Glutamatergic neuron (in vitro differentiated cells): ENCODE data around the gene LRCH2. TPM values are rescaled to one million over a fixed set of nuclear protein-coding genes. Genes with fewer than 3 reads are reported as not detected.

Source experiments
- DNase-seq: peaks from one replicate; pipeline ENCODE4 v3.0.0; 2022
- H3K27ac Mint-ChIP-seq: one replicate; pipeline ENCODE4 v1.8.0; 2020; ENCODE audit warnings: mild to moderate bottlenecking, mixed read lengths, inconsistent platforms; ENCODE audit not compliant: unreplicated experiment
- H3K27me3 Mint-ChIP-seq: one replicate; pipeline ENCODE4 v1.8.0; 2020; ENCODE audit warnings: mild to moderate bottlenecking, moderate library complexity, mixed read lengths, inconsistent platforms; ENCODE audit not compliant: unreplicated experiment
- H3K36me3 Mint-ChIP-seq: one replicate; pipeline ENCODE4 v1.8.0; 2020; ENCODE audit warnings: mild to moderate bottlenecking, mixed read lengths, inconsistent platforms; ENCODE audit not compliant: unreplicated experiment
- H3K4me1 Mint-ChIP-seq: one replicate; pipeline ENCODE4 v1.8.0; 2020; ENCODE audit warnings: mild to moderate bottlenecking, low read depth, mixed read lengths, inconsistent platforms; ENCODE audit not compliant: unreplicated experiment
- H3K4me3 Mint-ChIP-seq: one replicate; pipeline ENCODE4 v1.8.0; 2020; ENCODE audit warnings: mild to moderate bottlenecking, mixed read lengths, inconsistent platforms; ENCODE audit not compliant: unreplicated experiment
- H3K9me3 Mint-ChIP-seq: one replicate; pipeline ENCODE4 v1.8.0; 2020; ENCODE audit warnings: mild to moderate bottlenecking, moderate library complexity, mixed read lengths, inconsistent platforms; ENCODE audit not compliant: unreplicated experiment
- CTCF ChIP-seq: fragments of 200-600 bp; sonication (generic); IDR thresholded peaks from one replicate; pipeline ENCODE4 v1.5.0; 2021; ENCODE audit not compliant: partially characterized antibody, unreplicated experiment
- long read RNA-seq: library from polyadenylated mRNA; unstranded; transcript quantifications from one replicate; pipeline ENCODE4 v2.0.0, GENCODE V29; 2020; ENCODE audit not compliant: unreplicated experiment
- total RNA-seq: library from RNA; stranded (reverse); fragmentation: NEBNext Ultra II Directional; extraction: Animal tissue kit (Norgen Biotek cat#: 25700); gene quantifications from one replicate; pipeline ENCODE4 v1.2.1, GENCODE V29; 2021; ENCODE audit not compliant: unreplicated experiment

Gene LRCH2
- total RNA-seq = 24.2 TPM
- long read RNA-seq = 0 reads

GRCh38 chrX:115233497-115234455 lies at the start of gene LRCH2:
Gene LRCH2 (minus strand): TSS chrX:115234096. CDS start chrX:115234041, 55 bp downstream.
- peak; percentile 49 for DNase-seq
- peaks cover 14% of the 10 kb centered on the region for H3K4me1 Mint-ChIP-seq
- no peak for TF ChIP-seq CTCF
- H3K27me3 Mint-ChIP-seq = no peaks in the 10 kb centered on the region
- H3K36me3 Mint-ChIP-seq = no peaks in the 10 kb centered on the region
- H3K4me3 Mint-ChIP-seq = peak within 1 kb of the TSS; percentile 96
- peak within 1 kb of the TSS; percentile 90 for H3K27ac Mint-ChIP-seq
- H3K9me3 Mint-ChIP-seq = no peaks in the 10 kb centered on the region

GRCh38 chrX:115269051-115269683 lies 35.3 kb upstream of the LRCH2 start:
- Mint-ChIP-seq H3K4me3 (no peak overlapping the region), H3K27me3 (no peaks in the 10 kb centered on the region), H3K9me3 (no peaks in the 10 kb centered on the region), H3K27ac (no peak overlapping the region), H3K4me1 (peaks cover 2% of the 10 kb centered on the region), H3K36me3 (no peaks in the 10 kb centered on the region)
- no peak for DNase-seq
- no peak for TF ChIP-seq CTCF

- H3K27ac Mint-ChIP-seq = no peak overlapping the region
- TF ChIP-seq CTCF = peak; percentile 53
- no peak for DNase-seq
- no peaks in the 10 kb centered on the region for H3K36me3 Mint-ChIP-seq
- no peaks in the 10 kb centered on the region for H3K27me3 Mint-ChIP-seq
- peaks cover 2% of the 10 kb centered on the region for H3K4me1 Mint-ChIP-seq
- no peak overlapping the region for H3K4me3 Mint-ChIP-seq
- H3K9me3 Mint-ChIP-seq = no peaks in the 10 kb centered on the region
Observed at GRCh38 chrX:115268421-115268820, 34.5 kb upstream of the LRCH2 start.

- DNase-seq = no peak
- Mint-ChIP-seq H3K4me1 (no peaks in the 10 kb centered on the region), H3K9me3 (no peaks in the 10 kb centered on the region), H3K4me3 (no peak overlapping the region), H3K36me3 (no peaks in the 10 kb centered on the region), H3K27me3 (no peaks in the 10 kb centered on the region), H3K27ac (no peak overlapping the region)
- TF ChIP-seq CTCF = no peak
Observed at GRCh38 chrX:115266300-115266699, 32.4 kb upstream of the LRCH2 start.
